ENCODE data around the gene TM4SF20. TPM values are rescaled to one million over a fixed set of nuclear protein-coding genes. Genes with fewer than 3 reads are reported as not detected.

The TM4SF20 gene
- total and polyA plus RNA-seq, 2 experiments from 2014 or later = not detected

- no peak for TF ChIP-seq REST (IDR thresholded peaks at IDR 0.05; ENCODE audit: unreplicated experiment)
- no peak for TF ChIP-seq JUNB (IDR thresholded peaks at IDR 0.05; ENCODE audit: unreplicated experiment)
These were observed 43.4 kb downstream of the TM4SF20 start (continued) for GRCh38 chr2:227335713-227336112.

GRCh38 chr2:227326783-227327182, 52.3 kb downstream of the TM4SF20 start:
- no peaks in the 10 kb centered on the region; the same call in 1 of the 2 replicates for H3F3A ChIP-seq (replicated peaks; ENCODE audit: low read depth)
- no peak for DNase-seq (ENCODE audit: low spot score)
- H3K4me3 ChIP-seq = peak overlapping the region; percentile 87
- no peaks in the 10 kb centered on the region for H4K20me1 ChIP-seq (replicated peaks; ENCODE audit: insufficient read depth)
- peak overlapping the region; percentile 89 for H3K4me3 Mint-ChIP-seq
- H3K36me3 ChIP-seq (ENCODE audit: insufficient read depth) = peaks cover 10% of the 10 kb centered on the region; the same call in 1 of the 2 replicates
- H3K4me1 ChIP-seq (ENCODE audit: insufficient read depth) = peaks cover 33% of the 10 kb centered on the region
- H3K27me3 Mint-ChIP-seq (ENCODE audit: insufficient read depth, low read depth, poor library complexity) = peaks cover 6% of the 10 kb centered on the region
- no peak overlapping the region for H3K27ac Mint-ChIP-seq
- H2AFZ ChIP-seq = no peak overlapping the region
- peaks cover 27% of the 10 kb centered on the region for H3K9me3 Mint-ChIP-seq
- ATAC-seq = no peak
- no peaks in the 10 kb centered on the region for H3K27me3 ChIP-seq (ENCODE audit: insufficient read depth)
- H3K4me1 Mint-ChIP-seq = peaks cover 29% of the 10 kb centered on the region; the same call in 2 of the 3 replicates
- H3K4me2 ChIP-seq = peak overlapping the region; percentile 89
- peaks cover 60% of the 10 kb centered on the region for H3K79me2 ChIP-seq (replicated peaks; ENCODE audit: insufficient read depth)
- H3K27ac ChIP-seq (ENCODE audit: low read depth) = no peak overlapping the region
- H3K9me2 ChIP-seq (ENCODE audit: insufficient read depth) = no peaks in the 10 kb centered on the region
- peaks cover 39% of the 10 kb centered on the region for H3K36me3 Mint-ChIP-seq (ENCODE audit: low read depth)
- TF ChIP-seq STAT1 (IDR thresholded peaks at IDR 0.05; ENCODE audit: unreplicated experiment) (no peak), NANOG (IDR thresholded peaks at IDR 0.05; ENCODE audit: borderline replicate concordance) (no peak), CREB1 (CRISPR knock-in tag; IDR thresholded peaks at IDR 0.05; ENCODE audit: low read depth) (no peak), REST (IDR thresholded peaks at IDR 0.05; ENCODE audit: unreplicated experiment) (no peak), EZH2 (IDR thresholded peaks at IDR 0.05; ENCODE audit: low read depth, unreplicated experiment) (no peak), ZNF331 (CRISPR knock-in tag; IDR thresholded peaks at IDR 0.05; ENCODE audit: low read depth) (no peak), ETS1 (IDR thresholded peaks at IDR 0.05) (no peak), CTCF (conservative IDR thresholded peaks at IDR 0.05; ENCODE audit: low read depth in 2 of 2) (no peak), EZH2phosphoT487 (IDR thresholded peaks at IDR 0.05; ENCODE audit: unreplicated experiment) (no peak)
